GM23338 (cell line): Measurements from ENCODE around the gene CDK17. TPM values are rescaled to one million over a fixed set of nuclear protein-coding genes. Genes with fewer than 3 reads are reported as not detected.
A peak's percentile ranks its signal among the peaks of the same experiment; 100 is the strongest.

Experiments used
- ATAC-seq: fragments of 200-7000 bp; cut with Tn5 transposase; 3 replicates; pipeline ENCODE4 v1.9.1; 2020
- DNase-seq: peaks from one replicate; pipeline ENCODE4 v3.0.0-alpha.2; 2015; ENCODE audit warnings: low spot score
- H2AFZ ChIP-seq: fragments of 200-600 bp; sonication (generic); 2 replicates; pipeline ENCODE4 v1.8.0; 2016; ENCODE audit warnings: antibody characterized with exemption, mild to moderate bottlenecking, moderate library complexity
- H3F3A ChIP-seq: fragments of 200-600 bp; sonication (generic); replicated peaks from 2 replicates; pipeline ENCODE4 v1.8.0; 2017; ENCODE audit warnings: antibody characterized with exemption, mixed run types, low read depth
- H3K27ac ChIP-seq: fragments of 200-600 bp; sonication (generic); 2 replicates; pipeline ENCODE4 v1.6.1; 2016; ENCODE audit warnings: low read depth
- H3K27me3 ChIP-seq: fragments of 200-600 bp; sonication (generic); 2 replicates; pipeline ENCODE4 v1.8.0; 2016; ENCODE audit warnings: mild to moderate bottlenecking, mixed run types, moderate library complexity; ENCODE audit not compliant: insufficient read depth
- H3K36me3 ChIP-seq: fragments of 200-600 bp; sonication (generic); 2 replicates; pipeline ENCODE4 v1.8.0; 2016; ENCODE audit warnings: mild to moderate bottlenecking; ENCODE audit not compliant: insufficient read depth
- H3K4me1 ChIP-seq: fragments of 200-600 bp; sonication (generic); 2 replicates; pipeline ENCODE4 v1.8.0; 2016; ENCODE audit warnings: mild to moderate bottlenecking, moderate library complexity; ENCODE audit not compliant: insufficient read depth
- H3K4me2 ChIP-seq: fragments of 200-600 bp; sonication (generic); 2 replicates; pipeline ENCODE4 v1.7.1; 2017; ENCODE audit warnings: mixed run types
- H3K4me3 ChIP-seq: fragments of 200-600 bp; sonication (generic); 2 replicates; pipeline ENCODE4 v1.6.1; 2016; ENCODE audit warnings: mixed run types
- H3K79me2 ChIP-seq: fragments of 200-600 bp; sonication (generic); replicated peaks from 2 replicates; pipeline ENCODE4 v1.8.0; 2017; ENCODE audit warnings: mild to moderate bottlenecking; ENCODE audit not compliant: insufficient read depth
- H3K9me2 ChIP-seq: fragments of 200-600 bp; sonication (generic); 2 replicates; pipeline ENCODE4 v1.8.0; 2017; ENCODE audit not compliant: insufficient read depth
- H4K20me1 ChIP-seq: fragments of 200-600 bp; sonication (generic); replicated peaks from 2 replicates; pipeline ENCODE4 v1.8.0; 2017; ENCODE audit warnings: mild to moderate bottlenecking; ENCODE audit not compliant: insufficient read depth
- H3K27ac Mint-ChIP-seq: 2 replicates; pipeline ENCODE4 v1.8.0; 2020; ENCODE audit warnings: inconsistent platforms, mild to moderate bottlenecking, moderate library complexity, mixed read lengths
- H3K27me3 Mint-ChIP-seq: 3 replicates; pipeline ENCODE4 v1.8.0; 2022; ENCODE audit warnings: low read depth, mild to moderate bottlenecking, moderate library complexity, mixed read lengths, inconsistent platforms; ENCODE audit not compliant: insufficient read depth, poor library complexity
- H3K36me3 Mint-ChIP-seq: 3 replicates; pipeline ENCODE4 v1.8.0; 2021; ENCODE audit warnings: low read depth, mild to moderate bottlenecking, inconsistent platforms, moderate library complexity, mixed read lengths
- H3K4me1 Mint-ChIP-seq: 3 replicates; pipeline ENCODE4 v1.8.0; 2020; ENCODE audit warnings: mild to moderate bottlenecking, inconsistent platforms, mixed read lengths
- H3K4me3 Mint-ChIP-seq: 3 replicates; pipeline ENCODE4 v1.8.0; 2021; ENCODE audit warnings: moderate library complexity, mild to moderate bottlenecking, inconsistent platforms, mixed read lengths
- H3K9me3 Mint-ChIP-seq: 3 replicates; pipeline ENCODE4 v1.8.0; 2020; ENCODE audit warnings: moderate library complexity, mild to moderate bottlenecking, inconsistent platforms, mixed read lengths
- CREB1 ChIP-seq: fragments of 250-450 bp; sonication (Bioruptor Pico); IDR thresholded peaks from 2 replicates; pipeline ENCODE4 v1.5.0; 2020; ENCODE audit warnings: low read depth, mild to moderate bottlenecking, moderate library complexity
- EZH2 ChIP-seq: fragments of 200-600 bp; sonication (generic); IDR thresholded peaks from one replicate; pipeline ENCODE4 v1.8.0; 2017; ENCODE audit warnings: antibody characterized with exemption, mild to moderate bottlenecking, low read depth; ENCODE audit not compliant: unreplicated experiment
- JUNB ChIP-seq: IDR thresholded peaks from one replicate; pipeline ENCODE4 v1.6.1; 2016; ENCODE audit warnings: antibody characterized with exemption; ENCODE audit not compliant: unreplicated experiment
- NANOG ChIP-seq: IDR thresholded peaks from 2 replicates; pipeline ENCODE4 v1.6.1; 2016; ENCODE audit warnings: antibody characterized with exemption, borderline replicate concordance
- STAT1 ChIP-seq: IDR thresholded peaks from one replicate; pipeline ENCODE4 v1.6.1; 2016; ENCODE audit warnings: antibody characterized with exemption; ENCODE audit not compliant: unreplicated experiment
- ZNF114 ChIP-seq: fragments of 250-450 bp; sonication (Bioruptor Pico); IDR thresholded peaks from 2 replicates; pipeline ENCODE4 v1.5.0; 2020; ENCODE audit warnings: mild to moderate bottlenecking, moderate library complexity
- polyA plus RNA-seq: library from polyadenylated mRNA; unstranded; fragments of >200 nt; fragmentation: Nextera tagmentation; extraction: Ambion mirVana; gene quantifications from 2 replicates; pipeline ENCODE4 v1.2.1, GENCODE V29; 2016
- total RNA-seq: library from RNA; depleted of rRNA; stranded (reverse); fragments of >200 nt; shearing (Covaris generic); gene quantifications from 2 replicates; pipeline ENCODE4 v1.2.3, GENCODE V29; 2014
- TF ChIP-seq, protein P1 (sequence below), 2 experiments: fragments of 200-600 bp in 1 of 2; sonication (generic) in 1 of 2; conservative IDR thresholded peaks; 2 replicates each; pipeline versions ENCODE4 v1.5.1 to v1.6.1; 2016 to 2017; ENCODE audit warnings: antibody characterized with exemption in 2 of 2, low read depth in 2 of 2, mild to moderate bottlenecking in 2 of 2, moderate library complexity in 1 of 2
- TF ChIP-seq, protein P2 (sequence below): IDR thresholded peaks from 2 replicates; pipeline ENCODE4 v1.6.1; 2016; ENCODE audit warnings: antibody characterized with exemption
- TF ChIP-seq, protein P3 (sequence below): IDR thresholded peaks from one replicate; pipeline ENCODE4 v1.6.1; 2018; ENCODE audit warnings: antibody characterized with exemption; ENCODE audit not compliant: unreplicated experiment

CDK17 gene
- total and polyA plus RNA-seq, 2 experiments from 2014 or later: 7.6 to 34.2 TPM

DNA sequence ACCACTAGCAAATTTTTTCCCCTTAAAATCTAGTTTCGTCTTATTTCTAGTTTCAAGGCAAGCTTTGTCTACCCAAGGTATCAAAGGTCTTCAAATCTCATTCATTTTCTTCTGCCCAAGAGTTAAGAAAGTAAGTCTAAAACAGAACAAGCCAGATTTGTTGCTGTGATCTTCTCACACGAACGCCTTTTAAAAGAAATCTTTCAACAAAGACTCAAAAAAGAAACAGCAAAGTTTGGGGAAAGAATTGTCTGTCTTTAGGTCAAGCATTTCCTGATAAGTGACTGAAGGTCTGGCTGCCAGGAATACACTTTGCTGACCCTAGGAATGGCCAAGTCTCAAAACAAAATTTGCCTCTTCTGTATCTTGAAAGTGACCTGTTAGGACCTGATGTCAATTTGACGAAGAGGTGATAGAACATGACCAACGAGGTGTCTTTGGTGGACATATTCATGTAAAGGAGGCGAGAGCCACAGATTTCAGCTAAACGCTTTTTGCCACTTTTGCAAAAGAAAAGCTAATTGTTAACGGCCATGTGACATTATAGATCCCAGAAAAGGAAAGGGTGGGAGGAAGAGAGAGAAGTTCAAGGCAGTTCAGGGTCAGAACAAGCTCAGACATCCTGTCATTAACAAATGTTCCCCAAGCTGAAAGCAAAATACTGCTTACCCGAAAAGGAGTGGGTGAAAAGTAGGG lies 1.7 kb downstream of the CDK17 start (continued):
- TF ChIP-seq, protein P1, sequence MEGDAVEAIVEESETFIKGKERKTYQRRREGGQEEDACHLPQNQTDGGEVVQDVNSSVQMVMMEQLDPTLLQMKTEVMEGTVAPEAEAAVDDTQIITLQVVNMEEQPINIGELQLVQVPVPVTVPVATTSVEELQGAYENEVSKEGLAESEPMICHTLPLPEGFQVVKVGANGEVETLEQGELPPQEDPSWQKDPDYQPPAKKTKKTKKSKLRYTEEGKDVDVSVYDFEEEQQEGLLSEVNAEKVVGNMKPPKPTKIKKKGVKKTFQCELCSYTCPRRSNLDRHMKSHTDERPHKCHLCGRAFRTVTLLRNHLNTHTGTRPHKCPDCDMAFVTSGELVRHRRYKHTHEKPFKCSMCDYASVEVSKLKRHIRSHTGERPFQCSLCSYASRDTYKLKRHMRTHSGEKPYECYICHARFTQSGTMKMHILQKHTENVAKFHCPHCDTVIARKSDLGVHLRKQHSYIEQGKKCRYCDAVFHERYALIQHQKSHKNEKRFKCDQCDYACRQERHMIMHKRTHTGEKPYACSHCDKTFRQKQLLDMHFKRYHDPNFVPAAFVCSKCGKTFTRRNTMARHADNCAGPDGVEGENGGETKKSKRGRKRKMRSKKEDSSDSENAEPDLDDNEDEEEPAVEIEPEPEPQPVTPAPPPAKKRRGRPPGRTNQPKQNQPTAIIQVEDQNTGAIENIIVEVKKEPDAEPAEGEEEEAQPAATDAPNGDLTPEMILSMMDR (conservative IDR thresholded peaks at IDR 0.05; ENCODE audit: low read depth in 2 of 2): no peak
- no peak for TF ChIP-seq STAT1
- TF ChIP-seq NANOG: no peak
- TF ChIP-seq, protein P2, sequence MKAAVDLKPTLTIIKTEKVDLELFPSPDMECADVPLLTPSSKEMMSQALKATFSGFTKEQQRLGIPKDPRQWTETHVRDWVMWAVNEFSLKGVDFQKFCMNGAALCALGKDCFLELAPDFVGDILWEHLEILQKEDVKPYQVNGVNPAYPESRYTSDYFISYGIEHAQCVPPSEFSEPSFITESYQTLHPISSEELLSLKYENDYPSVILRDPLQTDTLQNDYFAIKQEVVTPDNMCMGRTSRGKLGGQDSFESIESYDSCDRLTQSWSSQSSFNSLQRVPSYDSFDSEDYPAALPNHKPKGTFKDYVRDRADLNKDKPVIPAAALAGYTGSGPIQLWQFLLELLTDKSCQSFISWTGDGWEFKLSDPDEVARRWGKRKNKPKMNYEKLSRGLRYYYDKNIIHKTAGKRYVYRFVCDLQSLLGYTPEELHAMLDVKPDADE: no peak
- no peak for TF ChIP-seq EZH2
- no peak for TF ChIP-seq CREB1 (CRISPR knock-in tag)
- no peak for TF ChIP-seq JUNB
- TF ChIP-seq, protein P3, sequence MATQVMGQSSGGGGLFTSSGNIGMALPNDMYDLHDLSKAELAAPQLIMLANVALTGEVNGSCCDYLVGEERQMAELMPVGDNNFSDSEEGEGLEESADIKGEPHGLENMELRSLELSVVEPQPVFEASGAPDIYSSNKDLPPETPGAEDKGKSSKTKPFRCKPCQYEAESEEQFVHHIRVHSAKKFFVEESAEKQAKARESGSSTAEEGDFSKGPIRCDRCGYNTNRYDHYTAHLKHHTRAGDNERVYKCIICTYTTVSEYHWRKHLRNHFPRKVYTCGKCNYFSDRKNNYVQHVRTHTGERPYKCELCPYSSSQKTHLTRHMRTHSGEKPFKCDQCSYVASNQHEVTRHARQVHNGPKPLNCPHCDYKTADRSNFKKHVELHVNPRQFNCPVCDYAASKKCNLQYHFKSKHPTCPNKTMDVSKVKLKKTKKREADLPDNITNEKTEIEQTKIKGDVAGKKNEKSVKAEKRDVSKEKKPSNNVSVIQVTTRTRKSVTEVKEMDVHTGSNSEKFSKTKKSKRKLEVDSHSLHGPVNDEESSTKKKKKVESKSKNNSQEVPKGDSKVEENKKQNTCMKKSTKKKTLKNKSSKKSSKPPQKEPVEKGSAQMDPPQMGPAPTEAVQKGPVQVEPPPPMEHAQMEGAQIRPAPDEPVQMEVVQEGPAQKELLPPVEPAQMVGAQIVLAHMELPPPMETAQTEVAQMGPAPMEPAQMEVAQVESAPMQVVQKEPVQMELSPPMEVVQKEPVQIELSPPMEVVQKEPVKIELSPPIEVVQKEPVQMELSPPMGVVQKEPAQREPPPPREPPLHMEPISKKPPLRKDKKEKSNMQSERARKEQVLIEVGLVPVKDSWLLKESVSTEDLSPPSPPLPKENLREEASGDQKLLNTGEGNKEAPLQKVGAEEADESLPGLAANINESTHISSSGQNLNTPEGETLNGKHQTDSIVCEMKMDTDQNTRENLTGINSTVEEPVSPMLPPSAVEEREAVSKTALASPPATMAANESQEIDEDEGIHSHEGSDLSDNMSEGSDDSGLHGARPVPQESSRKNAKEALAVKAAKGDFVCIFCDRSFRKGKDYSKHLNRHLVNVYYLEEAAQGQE: no peak

DNA sequence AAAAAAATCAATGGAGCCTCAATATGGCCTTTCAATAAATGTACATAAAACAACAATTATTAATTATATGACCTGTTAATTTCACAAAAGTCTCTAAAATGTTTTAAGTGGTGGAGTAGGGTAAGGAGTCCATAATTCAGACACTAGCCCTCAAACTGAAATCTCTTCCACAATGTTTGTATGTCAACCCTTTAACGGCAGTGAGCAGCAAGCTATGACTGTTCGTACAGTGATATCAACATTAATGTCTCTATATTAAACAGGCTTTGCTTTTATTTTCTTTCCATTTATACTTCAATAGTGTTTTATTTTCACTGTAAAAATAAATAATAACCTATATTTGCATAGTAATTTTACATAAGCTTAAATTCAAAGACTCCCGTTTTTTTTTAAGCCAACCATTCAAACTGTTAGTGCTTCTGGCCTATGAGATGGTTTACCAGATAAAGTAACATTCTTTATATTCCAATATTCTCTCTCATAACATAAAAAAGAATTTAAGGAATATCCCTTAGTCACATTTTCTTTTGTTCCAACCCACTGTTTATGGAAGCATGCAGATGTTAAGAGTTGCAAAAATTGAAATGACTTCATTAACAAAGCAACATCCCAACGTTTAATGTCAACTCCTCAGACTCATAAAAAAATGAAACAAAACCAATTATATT lies 2.3 kb downstream of the CDK17 start:
- Mint-ChIP-seq H3K4me3 (peak overlapping the region; percentile 81), H3K36me3 (no peaks in the 10 kb centered on the region), H3K27ac (no peak overlapping the region), H3K27me3 (peaks cover 12% of the 10 kb centered on the region), H3K4me1 (peaks cover 46% of the 10 kb centered on the region), H3K9me3 (no peaks in the 10 kb centered on the region)
- H3K36me3 ChIP-seq: no peaks in the 10 kb centered on the region
- ATAC-seq: no peak
- no peak overlapping the region for H2AFZ ChIP-seq
- H3K27ac ChIP-seq: no peak overlapping the region
- peaks cover 8% of the 10 kb centered on the region; the same call in 1 of the 2 replicates for H3F3A ChIP-seq
- peak overlapping the region; percentile 87 for H3K4me2 ChIP-seq
- H3K4me3 ChIP-seq: peak overlapping the region; percentile 74
- peaks cover 43% of the 10 kb centered on the region for H3K4me1 ChIP-seq
- peaks cover 10% of the 10 kb centered on the region; the same call in 1 of the 2 replicates for H3K27me3 ChIP-seq
- DNase-seq: no peak
- H3K9me2 ChIP-seq: no peaks in the 10 kb centered on the region
- H4K20me1 ChIP-seq: peaks cover 9% of the 10 kb centered on the region; the same call in 1 of the 2 replicates
- H3K79me2 ChIP-seq: peaks cover 60% of the 10 kb centered on the region
- TF ChIP-seq JUNB (no peak), ZNF114 (CRISPR knock-in tag) (no peak), CREB1 (CRISPR knock-in tag) (no peak), NANOG (no peak)
- TF ChIP-seq, protein P3: no peak
- TF ChIP-seq, protein P2: no peak
